CD1c-positive myeloid dendritic cell (primary cell): ENCODE data around the gene CKS1B.

Experiments used
- DNase-seq: peaks from one replicate; pipeline ENCODE4 v3.0.0-alpha.2; 2016; ENCODE audit errors: extremely low spot score

The CKS1B gene

DNA sequence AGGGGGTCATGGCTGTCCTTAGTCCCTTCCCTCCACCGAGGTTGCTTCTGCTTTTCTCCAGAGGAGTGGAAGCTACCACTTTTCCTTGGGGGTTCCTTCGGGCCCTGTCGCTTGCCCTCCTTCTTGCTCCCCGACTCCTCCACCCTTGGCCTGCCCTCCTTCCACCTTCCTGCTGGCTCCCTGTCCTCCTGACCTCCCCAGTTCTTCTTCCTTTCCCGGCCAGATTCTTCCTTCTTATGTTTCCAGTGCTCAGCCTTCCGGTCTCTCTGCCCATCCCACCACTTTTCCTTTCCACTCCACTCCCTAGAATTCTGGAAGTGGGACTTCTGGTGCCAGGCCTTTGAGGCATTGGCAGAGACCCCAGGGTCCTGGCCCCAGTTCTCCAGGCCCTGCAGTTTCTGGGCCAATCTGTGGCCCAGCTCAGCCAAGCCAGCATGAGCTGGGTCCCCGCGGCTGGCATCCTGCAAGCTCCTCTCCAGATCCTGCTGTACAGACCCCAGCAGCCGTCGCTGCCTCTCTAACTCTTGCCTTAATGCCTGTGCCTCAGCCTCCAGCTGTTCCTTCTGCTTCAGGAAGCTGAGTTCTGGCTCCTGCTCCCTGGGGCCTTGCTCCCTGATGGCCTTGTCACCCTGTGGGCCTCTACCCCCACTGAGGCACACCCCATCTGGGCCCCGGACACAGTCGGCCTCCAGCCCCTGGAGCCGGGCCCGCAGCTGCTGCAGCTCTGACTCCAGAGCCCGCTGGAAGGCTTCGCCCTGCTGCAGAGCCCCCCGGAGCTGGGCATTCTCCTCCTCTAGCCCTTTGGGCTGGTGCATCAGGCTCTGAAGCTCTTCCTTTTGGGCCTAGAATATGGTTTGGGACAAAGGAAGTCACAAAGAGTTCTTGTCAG is 28.3 kb upstream of the CKS1B start:
- DNase-seq, result no peak

DNA sequence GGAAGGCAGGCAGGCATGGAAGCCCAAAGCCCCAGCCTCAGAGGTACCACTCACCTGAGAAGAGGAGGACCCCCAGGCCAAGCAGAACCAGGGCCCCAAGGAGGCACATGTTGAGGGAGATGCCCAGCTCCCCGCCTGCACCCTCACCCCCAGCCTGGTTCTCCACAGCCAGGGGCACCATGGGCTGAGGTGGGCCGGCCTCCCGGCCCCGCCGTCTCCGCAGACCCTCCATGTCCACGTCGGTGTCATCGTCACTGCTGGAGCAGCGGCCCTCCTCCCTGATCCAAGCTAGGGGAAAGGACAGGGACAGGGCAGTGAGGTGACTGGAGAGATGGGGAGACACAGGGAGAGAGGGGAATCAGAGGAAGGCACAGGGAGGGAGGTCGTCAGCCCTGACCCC is 26.4 kb upstream of the CKS1B start:
- no peak for DNase-seq

DNA sequence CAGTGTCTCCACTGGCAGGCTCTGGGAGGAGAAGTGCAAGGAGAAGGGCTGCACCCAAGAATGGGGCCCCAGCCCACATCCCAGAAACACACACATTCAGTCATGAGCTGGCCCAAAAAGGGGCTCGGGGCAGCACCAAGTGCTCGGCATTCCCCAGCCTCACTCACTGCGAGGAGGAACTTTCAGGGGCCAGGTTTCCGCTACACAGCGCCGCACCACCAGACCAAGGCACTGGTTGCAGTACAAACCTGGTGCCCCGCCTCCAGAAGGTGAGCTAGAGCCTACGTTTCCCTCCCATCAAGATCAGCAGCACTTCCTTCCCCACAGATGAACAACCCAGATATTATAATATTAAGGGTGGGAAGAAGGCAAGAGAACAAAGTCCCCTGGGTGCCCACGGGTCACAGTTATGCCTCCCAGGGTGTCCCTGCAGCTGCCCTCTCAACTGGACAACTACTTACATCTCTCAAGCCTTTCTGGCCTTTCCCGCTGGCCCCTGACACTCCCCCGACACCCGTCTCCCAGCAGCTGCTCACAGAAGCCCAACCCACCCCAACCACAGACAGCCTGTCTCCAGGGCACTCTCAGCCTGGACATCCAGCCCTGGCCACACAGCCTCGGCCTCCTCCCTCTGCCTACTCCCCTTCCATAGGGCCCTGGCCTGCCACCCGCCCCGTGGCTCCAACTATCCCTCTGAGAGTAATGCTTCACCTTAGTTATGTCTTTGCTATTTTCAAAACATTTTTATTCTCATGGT is 22.4 kb upstream of the CKS1B start:
- DNase-seq, result no peak

DNA sequence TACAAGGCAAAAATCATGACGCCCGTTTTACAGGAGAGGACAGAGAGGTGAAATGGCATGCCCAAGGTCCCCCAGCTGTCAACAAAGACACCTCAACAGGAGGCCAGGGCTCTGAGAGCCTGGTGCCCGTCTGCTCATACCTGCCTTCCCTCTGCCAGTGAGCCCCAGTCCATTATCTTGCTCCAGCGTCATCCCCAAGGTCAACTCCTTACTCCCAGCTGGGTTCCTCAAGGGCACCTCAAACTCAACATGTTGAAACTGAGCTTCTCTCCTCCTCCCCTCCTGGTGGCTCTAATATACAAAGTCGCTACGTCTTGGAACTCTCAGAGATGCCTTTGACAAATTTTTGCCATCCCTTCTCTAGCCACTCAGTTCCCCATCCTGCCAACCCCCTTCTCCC is 21.8 kb upstream of the CKS1B start:
- DNase-seq, result no peak

- no peak for DNase-seq
Observed at GRCh38 chr1:154953611-154954038, 20.9 kb upstream of the CKS1B start.

DNA sequence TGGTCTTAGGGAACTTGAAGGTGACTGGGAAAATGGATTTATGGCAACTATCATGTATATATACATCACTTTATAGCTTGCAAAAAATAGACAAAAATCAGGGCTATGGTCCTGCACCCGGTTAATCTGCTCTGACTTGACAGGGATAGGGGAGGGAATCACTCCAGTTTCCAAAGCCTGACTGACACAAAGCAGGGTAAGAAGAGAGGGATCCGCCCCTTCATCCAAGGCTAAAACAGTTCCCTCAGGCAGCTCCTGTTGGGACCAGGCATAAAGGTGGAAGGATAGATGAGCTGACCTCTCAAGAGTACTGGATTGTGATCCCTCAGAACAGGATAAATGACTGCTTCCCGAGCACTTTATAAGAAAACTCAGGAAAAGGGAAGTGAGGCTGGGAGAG is 19.9 kb upstream of the CKS1B start:
- no peak for DNase-seq

DNA sequence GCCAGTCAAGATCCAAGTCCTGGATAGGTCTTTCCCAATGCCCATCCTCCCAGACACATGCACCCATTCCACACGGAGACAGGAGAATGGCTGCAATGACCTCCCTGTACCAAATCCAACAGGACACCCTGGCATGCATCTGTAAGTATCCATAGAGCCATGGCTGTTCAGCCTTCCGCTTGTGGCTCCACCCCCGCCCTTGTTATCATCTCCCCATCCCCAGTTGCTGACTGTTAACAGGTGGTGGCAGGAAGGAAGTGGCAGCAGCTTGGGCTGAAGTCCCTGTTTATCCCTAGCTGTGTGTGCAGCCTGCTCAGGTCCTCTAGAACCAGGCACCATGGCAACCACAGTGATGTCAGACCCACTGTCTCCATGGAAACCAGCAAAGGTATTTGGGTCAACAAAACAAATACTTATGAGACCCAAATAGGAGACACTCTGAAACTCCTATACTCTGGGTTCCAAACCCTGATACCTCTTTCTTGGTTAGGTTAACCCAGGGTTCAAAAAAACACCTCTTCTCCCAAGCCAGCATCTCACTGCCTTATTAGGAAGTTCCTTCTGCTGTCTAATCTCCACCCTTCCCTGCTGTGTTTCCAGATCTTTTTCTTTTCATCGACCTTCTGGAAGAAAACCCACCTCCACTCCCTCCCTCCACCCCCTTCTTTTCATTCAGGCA is 19.3 kb upstream of the CKS1B start:
- peak; percentile 83 for DNase-seq

DNA sequence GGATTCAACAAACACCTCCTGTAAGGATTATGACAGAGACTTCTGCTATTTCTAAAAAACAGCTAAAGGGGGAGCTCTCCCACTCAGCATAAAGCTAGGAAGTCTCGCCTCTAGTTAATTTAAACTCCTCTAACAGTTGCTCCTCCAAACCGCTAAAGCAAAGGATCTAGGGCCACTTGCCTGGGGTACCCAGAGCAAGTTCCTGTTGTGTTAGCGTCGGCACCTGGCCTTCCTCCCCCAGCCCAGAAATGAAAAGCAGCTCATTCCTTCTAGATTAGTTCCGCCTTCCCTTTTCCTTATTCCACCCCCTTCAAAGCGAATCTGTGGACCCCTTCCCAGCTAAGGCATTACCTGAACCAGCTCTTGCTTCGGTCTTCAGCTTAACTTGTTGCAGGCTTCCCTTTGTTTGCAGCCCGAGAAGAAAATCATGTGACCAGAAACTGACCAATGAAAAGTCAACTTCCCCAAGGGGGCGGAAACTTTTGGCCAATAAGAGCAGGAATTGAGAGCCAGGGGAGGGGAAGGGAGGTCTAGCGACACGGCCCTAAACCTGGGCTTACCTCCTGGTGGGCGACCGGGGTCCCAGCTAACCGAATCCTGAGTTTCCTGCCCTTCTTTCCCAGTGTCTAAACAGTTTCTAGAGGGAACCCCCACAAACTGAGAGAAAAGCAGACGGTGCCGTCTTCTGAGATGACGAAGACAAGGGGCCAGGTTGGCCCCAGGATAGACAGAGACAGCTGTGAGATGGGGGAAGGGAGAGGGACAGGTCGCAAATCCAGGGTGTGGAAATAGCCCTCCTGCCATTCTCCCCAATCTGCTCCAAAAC is 18.6 kb upstream of the CKS1B start, which contains the start of gene PBXIP1:
Gene PBXIP1, minus strand, starts transcription at position 382 of the 826 bp plus-strand sequence. CDS start 2,378 bp downstream, outside the sequence.
- DNase-seq, result peak; percentile 94

- DNase-seq, result no peak
Observed at GRCh38 chr1:154956544-154956941, 17.9 kb upstream of the CKS1B start.

GRCh38 chr1:154957091-154957657 is 17.3 kb upstream of the CKS1B start:
- no peak for DNase-seq

GRCh38 chr1:154958036-154958435 is 16.4 kb upstream of the CKS1B start:
- DNase-seq, result no peak

DNA sequence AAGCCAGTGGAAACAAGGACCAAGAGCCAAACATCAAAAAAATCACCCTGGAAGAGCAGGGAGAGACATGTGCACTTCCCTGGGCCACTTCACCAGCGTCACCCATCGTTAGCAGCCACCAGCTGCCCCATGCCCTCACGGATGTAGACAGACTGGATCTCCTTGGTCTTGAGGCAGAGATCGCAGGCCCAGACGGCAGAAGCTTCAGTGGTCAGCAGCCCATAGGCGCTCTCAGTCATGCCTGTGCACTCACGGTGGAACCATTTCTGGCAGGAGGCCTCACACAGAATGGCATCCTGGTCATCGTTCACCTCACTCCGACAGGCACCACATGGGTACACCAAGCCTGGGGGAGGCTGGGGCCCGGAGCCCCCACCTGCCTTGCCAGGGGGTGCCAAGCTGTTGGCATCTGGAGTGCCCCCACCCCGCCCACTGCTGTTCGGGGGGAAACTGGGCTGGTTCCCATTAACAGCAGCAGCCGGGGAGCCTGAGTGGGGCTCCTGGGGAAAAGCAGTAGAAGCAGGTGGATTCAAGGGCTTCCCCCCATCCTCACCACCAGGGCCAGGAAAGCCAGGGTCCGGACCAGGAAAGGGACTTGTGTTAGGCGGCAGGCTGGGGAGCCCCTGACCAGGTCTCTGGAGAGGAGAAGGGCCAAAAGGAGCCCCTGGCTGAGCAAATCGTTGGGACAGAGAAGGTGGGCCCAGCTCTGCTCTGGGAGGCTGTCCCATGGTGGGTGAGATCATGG is 15.6 kb upstream of the CKS1B start:
- DNase-seq, result no peak

DNA sequence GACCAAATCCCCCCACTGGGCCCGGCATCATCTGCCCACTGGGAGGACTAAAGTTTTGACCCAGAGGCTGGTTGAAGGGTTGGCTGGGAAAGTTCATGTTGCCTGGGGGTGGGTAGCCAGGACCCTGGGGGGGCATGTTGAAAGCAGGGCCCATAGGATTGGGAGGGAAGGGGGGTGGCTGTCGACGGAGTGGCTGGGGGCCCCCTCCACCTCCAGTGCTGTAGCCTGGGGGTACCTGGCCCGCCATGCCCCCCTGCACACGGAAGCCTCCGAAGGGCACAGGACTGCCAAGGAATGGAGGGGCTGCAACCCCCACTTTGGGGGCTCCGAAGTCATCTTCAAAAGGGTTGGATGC is 15.1 kb upstream of the CKS1B start:
- DNase-seq, result no peak

- no peak for DNase-seq
Observed at GRCh38 chr1:154960446-154961136, 13.9 kb upstream of the CKS1B start.

DNA sequence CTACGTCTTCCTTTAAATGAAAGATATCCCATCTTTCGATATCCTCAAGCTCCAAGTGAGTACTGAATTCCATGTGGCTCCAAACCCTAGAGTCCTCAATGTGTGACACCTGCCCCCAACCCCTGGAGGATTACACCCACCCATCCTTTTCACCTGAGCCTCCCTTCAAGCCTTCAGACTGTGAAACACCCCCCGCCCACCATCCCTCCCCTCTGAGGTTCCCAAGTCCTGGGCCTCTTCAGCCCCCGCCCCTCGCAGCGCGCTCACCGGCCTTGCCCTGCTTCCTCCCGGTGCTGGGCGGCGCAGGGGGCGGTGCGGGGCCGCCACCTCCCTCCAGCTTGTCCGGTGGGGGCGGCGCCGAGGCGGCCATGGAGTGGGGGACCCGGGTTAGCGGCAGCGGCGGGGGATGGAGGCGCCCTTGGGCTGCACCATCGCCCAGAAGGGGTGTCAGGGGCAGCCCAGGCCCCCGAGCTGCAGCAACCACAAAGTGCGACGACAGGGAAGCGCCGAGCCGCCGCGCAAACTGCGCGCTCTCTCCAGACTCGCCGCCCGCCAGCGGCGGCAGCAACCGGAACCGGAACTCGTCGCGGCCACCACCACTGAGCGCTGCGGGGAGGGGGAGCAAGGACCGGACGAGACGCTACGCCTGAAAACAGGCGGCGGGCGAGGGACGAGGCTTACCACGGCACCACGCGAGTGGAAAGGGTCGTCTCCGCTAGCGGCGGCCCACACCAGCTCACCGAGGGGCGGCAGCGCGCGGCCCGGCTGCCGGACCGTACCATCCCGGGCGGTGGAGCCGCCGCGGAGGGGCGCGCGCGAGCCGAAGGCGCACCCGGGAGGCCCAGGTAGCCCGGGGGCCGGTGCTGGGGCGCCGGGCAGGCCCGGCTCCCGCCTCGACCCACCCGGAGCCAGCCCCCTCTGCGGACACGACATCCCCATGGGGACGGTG is 13.0 kb upstream of the CKS1B start, which contains the start of gene PYGO2:
Gene PYGO2, minus strand, starts transcription at position 576 of the 949 bp plus-strand sequence. Its CDS starts 206 bp downstream, at position 370.
- DNase-seq, result peak; percentile 81

GRCh38 chr1:154962156-154962749 is 12.2 kb upstream of the CKS1B start:
- no peak for DNase-seq

DNA sequence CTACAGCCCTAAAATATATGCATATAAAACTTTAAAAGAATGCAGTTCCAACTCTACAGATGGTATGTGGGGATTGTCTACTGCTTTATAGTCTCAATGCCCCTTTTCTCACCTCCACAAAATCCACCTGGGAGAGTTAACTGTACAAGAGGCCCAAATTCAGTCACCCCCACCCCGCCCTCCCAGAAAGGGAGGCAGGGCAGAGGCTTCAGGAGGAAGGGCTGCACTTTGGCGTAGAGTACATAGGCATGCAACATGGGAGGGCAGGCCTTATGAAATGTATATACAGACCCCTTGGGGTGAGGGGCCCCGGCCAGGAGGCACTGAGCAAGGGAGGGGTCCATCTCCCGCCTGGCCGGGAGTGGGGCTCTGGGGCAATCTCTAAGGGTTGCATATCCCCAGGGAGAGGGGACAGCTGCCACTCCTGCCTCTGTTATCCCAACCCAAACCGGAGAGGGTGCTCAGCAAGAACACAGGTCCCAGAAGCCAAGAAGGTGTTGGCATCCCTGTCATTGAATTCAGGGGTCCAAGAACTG is 11.6 kb upstream of the CKS1B start:
- no peak for DNase-seq

DNA sequence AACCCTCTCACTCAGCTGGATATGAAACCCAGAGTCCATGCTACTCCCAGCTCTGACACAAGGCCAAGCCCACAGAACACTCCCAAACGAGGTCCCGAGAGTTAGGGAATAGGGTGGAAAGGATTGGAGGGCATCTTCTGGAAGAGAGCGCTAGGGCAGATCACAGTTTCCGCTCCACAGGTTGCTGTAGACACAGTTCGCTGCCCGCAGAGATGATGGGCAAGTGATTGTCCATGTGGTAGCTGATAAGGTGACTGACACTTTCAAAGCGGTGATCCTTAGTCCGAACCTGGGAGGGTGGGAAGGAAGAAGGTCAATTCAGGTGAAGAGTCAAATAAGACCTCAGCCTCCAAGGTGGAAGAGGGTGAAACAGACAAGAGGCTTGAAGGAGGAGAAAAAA is 10.8 kb upstream of the CKS1B start:
- no peak for DNase-seq
